ENCODE data around the gene ELOB. TPM values are rescaled to one million over a fixed set of nuclear protein-coding genes. Genes with fewer than 3 reads are reported as not detected.

Gene ELOB
- total and polyA plus RNA-seq, 2 of the 8 experiments (the other 6 are each of a cell fraction or from before 2014, with no cell fraction given): 237 to 1,357 TPM

DNA sequence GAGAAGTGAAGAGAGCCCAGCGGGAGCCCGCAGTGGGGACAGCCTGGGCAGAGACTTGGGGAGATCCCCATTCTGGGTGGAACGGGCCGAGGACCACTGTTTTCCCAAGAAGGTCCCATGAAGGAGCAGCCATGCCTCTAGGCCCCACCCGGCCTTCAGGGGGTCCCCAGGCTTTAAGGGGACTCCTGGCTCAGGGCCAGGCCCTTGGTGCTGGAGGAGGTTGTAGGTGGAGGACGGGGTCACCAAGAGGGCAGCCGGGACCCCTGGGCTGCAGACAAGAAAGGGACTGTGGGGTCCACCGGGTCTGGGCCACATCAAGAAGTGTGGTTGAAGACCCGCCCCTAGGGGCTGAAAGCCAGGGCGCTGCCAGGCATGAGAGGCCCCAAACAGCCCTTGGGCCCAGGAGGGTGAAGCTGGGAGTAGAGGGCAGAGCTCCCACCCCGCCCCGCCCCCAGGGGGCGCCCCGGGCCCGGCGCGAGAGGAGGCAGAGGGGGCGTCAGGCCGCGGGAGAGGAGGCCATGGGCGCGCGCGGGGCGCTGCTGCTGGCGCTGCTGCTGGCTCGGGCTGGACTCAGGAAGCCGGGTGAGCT, 39.8 kb upstream of the ELOB start, which contains the start of gene PRSS21 (continued):
- TF ChIP-seq, protein P1, sequence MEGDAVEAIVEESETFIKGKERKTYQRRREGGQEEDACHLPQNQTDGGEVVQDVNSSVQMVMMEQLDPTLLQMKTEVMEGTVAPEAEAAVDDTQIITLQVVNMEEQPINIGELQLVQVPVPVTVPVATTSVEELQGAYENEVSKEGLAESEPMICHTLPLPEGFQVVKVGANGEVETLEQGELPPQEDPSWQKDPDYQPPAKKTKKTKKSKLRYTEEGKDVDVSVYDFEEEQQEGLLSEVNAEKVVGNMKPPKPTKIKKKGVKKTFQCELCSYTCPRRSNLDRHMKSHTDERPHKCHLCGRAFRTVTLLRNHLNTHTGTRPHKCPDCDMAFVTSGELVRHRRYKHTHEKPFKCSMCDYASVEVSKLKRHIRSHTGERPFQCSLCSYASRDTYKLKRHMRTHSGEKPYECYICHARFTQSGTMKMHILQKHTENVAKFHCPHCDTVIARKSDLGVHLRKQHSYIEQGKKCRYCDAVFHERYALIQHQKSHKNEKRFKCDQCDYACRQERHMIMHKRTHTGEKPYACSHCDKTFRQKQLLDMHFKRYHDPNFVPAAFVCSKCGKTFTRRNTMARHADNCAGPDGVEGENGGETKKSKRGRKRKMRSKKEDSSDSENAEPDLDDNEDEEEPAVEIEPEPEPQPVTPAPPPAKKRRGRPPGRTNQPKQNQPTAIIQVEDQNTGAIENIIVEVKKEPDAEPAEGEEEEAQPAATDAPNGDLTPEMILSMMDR (IDR thresholded peaks at IDR 0.05; ENCODE audit: control extremely low read depth in 1 of 3, insufficient read depth in 1 of 3, low read depth in 1 of 3, low read length in 3 of 3): peak; percentile 40 to 66 (median 44)
